Medulla oblongata (tissue), 1 donor: ENCODE data around the gene SORBS1.
A peak's percentile ranks its signal among the peaks of the same experiment; 100 is the strongest.

Experiments
- DNase-seq: peaks from one replicate; pipeline ENCODE4 v3.0.0-alpha.2; 2015; ENCODE audit errors: extremely low spot score

The SORBS1 gene

GRCh38 chr10:95408983-95409873 is 151.9 kb downstream of the SORBS1 start:
- DNase-seq, result peak; percentile 76

GRCh38 chr10:95408148-95408960 is 152.8 kb downstream of the SORBS1 start:
- no peak for DNase-seq

GRCh38 chr10:95407546-95407945 is 153.6 kb downstream of the SORBS1 start:
- no peak for DNase-seq

- no peak for DNase-seq
These were observed 154.4 kb downstream of the SORBS1 start for GRCh38 chr10:95406651-95407280.

GRCh38 chr10:95405655-95406054 is 155.5 kb downstream of the SORBS1 start:
- no peak for DNase-seq

GRCh38 chr10:95404864-95405263 is 156.3 kb downstream of the SORBS1 start:
- DNase-seq, result no peak

- DNase-seq, result no peak
These were observed 156.7 kb downstream of the SORBS1 start for GRCh38 chr10:95404462-95404858.

- no peak for DNase-seq
These were observed 157.3 kb downstream of the SORBS1 start for GRCh38 chr10:95403700-95404461.

- no peak for DNase-seq
These were observed 159.3 kb downstream of the SORBS1 start for GRCh38 chr10:95401704-95402469.

- no peak for DNase-seq
These were observed 160.4 kb downstream of the SORBS1 start for GRCh38 chr10:95400787-95401186.

- DNase-seq, result no peak
These were observed 162.0 kb downstream of the SORBS1 start for GRCh38 chr10:95399183-95399582.

- DNase-seq, result no peak
These were observed 163.4 kb downstream of the SORBS1 start for GRCh38 chr10:95397747-95398146.

- peak; percentile 39 for DNase-seq
These were observed 165.2 kb downstream of the SORBS1 start for GRCh38 chr10:95395947-95396449.

- no peak for DNase-seq
These were observed 166.8 kb downstream of the SORBS1 start for GRCh38 chr10:95394161-95394880.

GRCh38 chr10:95392681-95393164 is 168.4 kb downstream of the SORBS1 start:
- no peak for DNase-seq

GRCh38 chr10:95392217-95392584 is 169.0 kb downstream of the SORBS1 start:
- no peak for DNase-seq

GRCh38 chr10:95391581-95392216 is 169.5 kb downstream of the SORBS1 start:
- no peak for DNase-seq

GRCh38 chr10:95391164-95391563 is 170.0 kb downstream of the SORBS1 start:
- no peak for DNase-seq

- DNase-seq, result no peak
These were observed 171.2 kb downstream of the SORBS1 start for GRCh38 chr10:95389982-95390381.
